Mesendoderm (in vitro differentiated cells): ENCODE results near the gene NDUFA9.
A peak's percentile ranks its signal among the peaks of the same experiment; 100 is the strongest.

Source experiments
- DNase-seq: peaks from one replicate; pipeline ENCODE4 v3.0.0; 2013
- H2AK5ac ChIP-seq: 2 replicates; pipeline ENCODE4 v1.6.1; 2013; ENCODE audit warnings: low read length, inconsistent platforms
- H2BK120ac ChIP-seq: 2 replicates; pipeline ENCODE4 v1.6.1; 2013; ENCODE audit warnings: low read depth, mild to moderate bottlenecking, low read length, moderate library complexity, mixed read lengths
- H2BK15ac ChIP-seq: replicated peaks from 2 replicates; pipeline ENCODE4 v1.6.1; 2013; ENCODE audit warnings: low read depth, mild to moderate bottlenecking, moderate library complexity
- H2BK5ac ChIP-seq: 2 replicates; pipeline ENCODE4 v1.6.1; 2013; ENCODE audit warnings: low read length, inconsistent platforms
- H3K18ac ChIP-seq: 2 replicates; pipeline ENCODE4 v1.6.1; 2013; ENCODE audit warnings: mild to moderate bottlenecking, low read length, mixed read lengths
- H3K23ac ChIP-seq: one replicate; pipeline ENCODE4 v1.6.1; 2013; ENCODE audit warnings: low read length
- H3K27ac ChIP-seq: 2 replicates; pipeline ENCODE4 v1.5.1; 2013; ENCODE audit warnings: low read depth, mild to moderate bottlenecking, inconsistent platforms, low read length, moderate library complexity
- H3K27me3 ChIP-seq: 2 replicates; pipeline ENCODE4 v1.6.1; 2013; ENCODE audit warnings: low read length, control low read depth, mild to moderate bottlenecking, inconsistent platforms; ENCODE audit not compliant: insufficient read depth, poor library complexity
- H3K36me3 ChIP-seq: 2 replicates; pipeline ENCODE4 v1.6.1; 2013; ENCODE audit warnings: low read length, inconsistent platforms; ENCODE audit not compliant: control insufficient read depth, insufficient read depth
- H3K4ac ChIP-seq: one replicate; pipeline ENCODE4 v1.6.1; 2013; ENCODE audit warnings: low read depth, mild to moderate bottlenecking, low read length, moderate library complexity
- H3K4me1 ChIP-seq: 2 replicates; pipeline ENCODE4 v1.6.1; 2013; ENCODE audit warnings: low read depth, low read length, inconsistent platforms; ENCODE audit not compliant: control insufficient read depth
- H3K4me2 ChIP-seq: 2 replicates; pipeline ENCODE4 v1.6.1; 2013; ENCODE audit warnings: low read length
- H3K4me3 ChIP-seq: 2 replicates; pipeline ENCODE4 v1.5.1; 2013; ENCODE audit warnings: mild to moderate bottlenecking, low read length
- H3K56ac ChIP-seq: one replicate; pipeline ENCODE4 v1.6.1; 2013; ENCODE audit warnings: low read length
- H3K79me1 ChIP-seq: 2 replicates; pipeline ENCODE4 v1.6.1; 2013; ENCODE audit warnings: low read length, inconsistent platforms
- H3K79me2 ChIP-seq: 2 replicates; pipeline ENCODE4 v1.6.1; 2013; ENCODE audit warnings: mild to moderate bottlenecking, low read length; ENCODE audit not compliant: control insufficient read depth, insufficient read depth
- H3K9ac ChIP-seq: 2 replicates; pipeline ENCODE4 v1.6.1; 2013; ENCODE audit warnings: low read length, inconsistent platforms
- H4K5ac ChIP-seq: one replicate; pipeline ENCODE4 v1.6.1; 2013; ENCODE audit warnings: low read length
- H4K8ac ChIP-seq: one replicate; pipeline ENCODE4 v1.6.1; 2013; ENCODE audit warnings: low read depth, mild to moderate bottlenecking, control low read depth, low read length, moderate library complexity
- WGBS: extraction: QIAGEN DNeasy Blood & Tissue Kit; methylation state at CpG from one replicate; pipeline ENCODE4 v1.1.7; 2013; ENCODE audit warnings: low lambda C conversion rate, missing lambda C conversion rate; ENCODE audit not compliant: insufficient coverage; ENCODE audit errors: extremely low coverage; 5-methylcytosine and 5-hydroxymethylcytosine counted together

NDUFA9 gene

DNA sequence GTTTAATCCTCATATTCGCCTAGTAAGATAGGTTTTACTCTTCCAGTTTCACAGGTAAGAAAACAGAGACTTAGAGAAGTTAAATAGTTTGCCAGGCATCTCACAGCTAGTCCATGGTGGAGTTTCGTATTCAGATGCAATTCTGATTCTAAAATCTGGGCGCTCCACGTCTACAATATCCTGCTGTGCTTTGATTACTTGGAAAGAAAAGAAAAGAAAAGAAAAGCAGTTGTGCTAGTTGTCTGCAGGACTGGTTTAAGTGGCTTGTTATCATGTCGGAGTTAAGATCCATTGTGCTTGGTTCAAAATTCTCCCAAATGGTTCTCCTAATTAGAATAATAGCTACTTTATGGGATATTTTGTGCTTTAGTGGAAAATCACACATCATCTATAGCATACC lies 18.7 kb upstream of the NDUFA9 start:
- H3K4me1 ChIP-seq = no peaks in the 10 kb centered on the region
- no peak overlapping the region for H2BK15ac ChIP-seq
- H3K4ac ChIP-seq = no peak overlapping the region
- WGBS = no CpG with 5 or more reads among the region's 5 CpGs
- H3K18ac ChIP-seq = no peak overlapping the region
- H4K5ac ChIP-seq = no peak overlapping the region
- no peak overlapping the region for H3K27ac ChIP-seq
- no peak overlapping the region for H2AK5ac ChIP-seq
- H3K79me1 ChIP-seq = no peaks in the 10 kb centered on the region
- no peak overlapping the region for H3K4me3 ChIP-seq
- no peak overlapping the region for H3K23ac ChIP-seq
- H3K36me3 ChIP-seq = no peaks in the 10 kb centered on the region
- H2BK5ac ChIP-seq = no peak overlapping the region
- H2BK120ac ChIP-seq = no peak overlapping the region
- no peak for DNase-seq
- H3K27me3 ChIP-seq = no peaks in the 10 kb centered on the region
- no peak overlapping the region for H3K56ac ChIP-seq
- H4K8ac ChIP-seq = no peak overlapping the region
- H3K79me2 ChIP-seq = no peaks in the 10 kb centered on the region
- no peak overlapping the region for H3K4me2 ChIP-seq
- H3K9ac ChIP-seq = no peak overlapping the region

DNA sequence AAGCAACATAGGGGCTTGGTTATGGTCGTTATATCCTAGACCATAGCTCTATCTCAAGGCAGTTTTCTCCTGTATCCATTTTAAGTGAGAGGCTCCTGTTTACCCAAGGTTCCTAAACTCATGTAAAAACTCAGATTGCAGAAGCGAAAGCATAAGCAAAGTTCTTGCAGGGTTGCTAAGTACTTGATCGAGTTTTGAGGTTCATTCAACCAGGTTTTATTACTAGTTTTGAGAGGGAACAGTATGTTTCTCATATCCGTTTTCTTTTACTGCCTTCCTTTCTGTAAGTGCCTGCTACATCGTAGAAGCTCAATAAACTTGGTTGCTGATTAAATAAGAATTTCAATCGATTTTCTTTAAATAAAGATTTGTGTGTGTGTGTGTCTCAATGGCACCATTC lies 5.2 kb upstream of the NDUFA9 start:
- WGBS = no CpG with 5 or more reads among the region's 6 CpGs

DNA sequence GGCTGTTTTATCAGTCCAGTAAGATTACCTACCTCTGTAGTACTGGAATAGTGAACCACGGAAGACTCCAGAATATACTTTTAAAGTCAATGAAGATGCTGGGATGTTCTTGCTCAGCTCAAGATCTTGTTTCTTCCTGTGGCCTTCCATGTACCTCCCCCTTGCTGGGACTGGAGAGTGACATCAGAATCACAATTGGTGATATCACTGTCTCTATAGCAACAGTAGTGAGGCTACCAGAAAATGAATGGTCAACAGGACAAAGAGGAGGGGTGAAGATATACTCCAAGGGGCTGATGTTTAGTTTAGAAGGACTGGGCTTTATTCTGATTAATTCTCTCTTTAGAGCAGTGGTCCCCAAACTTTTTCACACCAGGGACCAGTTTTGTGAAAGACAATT lies 3.9 kb upstream of the NDUFA9 start:
- no peak overlapping the region for H2BK120ac ChIP-seq
- H3K18ac ChIP-seq = no peak overlapping the region
- no peak overlapping the region for H4K5ac ChIP-seq
- no peak overlapping the region for H3K4ac ChIP-seq
- H3K4me1 ChIP-seq = peaks cover 4% of the 10 kb centered on the region
- no peak overlapping the region for H3K9ac ChIP-seq
- H3K79me1 ChIP-seq = no peaks in the 10 kb centered on the region
- no peak overlapping the region for H4K8ac ChIP-seq
- no peaks in the 10 kb centered on the region for H3K27me3 ChIP-seq
- no peak overlapping the region for H3K4me2 ChIP-seq
- H3K56ac ChIP-seq = no peak overlapping the region
- no peak overlapping the region for H2AK5ac ChIP-seq
- peak; percentile 43 for DNase-seq
- WGBS = no CpG with 5 or more reads among the region's 1 CpG
- no peak overlapping the region for H2BK15ac ChIP-seq
- no peaks in the 10 kb centered on the region for H3K36me3 ChIP-seq
- no peak overlapping the region for H3K4me3 ChIP-seq
- H3K79me2 ChIP-seq = peaks cover 3% of the 10 kb centered on the region
- no peak overlapping the region for H3K23ac ChIP-seq
- H2BK5ac ChIP-seq = no peak overlapping the region
- no peak overlapping the region for H3K27ac ChIP-seq

More for the DNA sequence above, 5.2 kb upstream of the NDUFA9 start:
- no peak overlapping the region for H3K23ac ChIP-seq
- H3K56ac ChIP-seq = no peak overlapping the region
- H3K79me1 ChIP-seq = no peaks in the 10 kb centered on the region
- DNase-seq = no peak
- H3K4me1 ChIP-seq = peaks cover 4% of the 10 kb centered on the region
- no peak overlapping the region for H2AK5ac ChIP-seq
- no peak overlapping the region for H4K8ac ChIP-seq
- no peak overlapping the region for H3K18ac ChIP-seq
- H2BK120ac ChIP-seq = no peak overlapping the region
- no peak overlapping the region for H3K4me2 ChIP-seq
- H2BK5ac ChIP-seq = no peak overlapping the region
- no peak overlapping the region for H2BK15ac ChIP-seq
- H3K4ac ChIP-seq = no peak overlapping the region
- H3K4me3 ChIP-seq = no peak overlapping the region
- H3K27me3 ChIP-seq = no peaks in the 10 kb centered on the region
- no peak overlapping the region for H3K27ac ChIP-seq
- no peaks in the 10 kb centered on the region for H3K36me3 ChIP-seq
- no peak overlapping the region for H3K9ac ChIP-seq
- H4K5ac ChIP-seq = no peak overlapping the region
- H3K79me2 ChIP-seq = no peaks in the 10 kb centered on the region

DNA sequence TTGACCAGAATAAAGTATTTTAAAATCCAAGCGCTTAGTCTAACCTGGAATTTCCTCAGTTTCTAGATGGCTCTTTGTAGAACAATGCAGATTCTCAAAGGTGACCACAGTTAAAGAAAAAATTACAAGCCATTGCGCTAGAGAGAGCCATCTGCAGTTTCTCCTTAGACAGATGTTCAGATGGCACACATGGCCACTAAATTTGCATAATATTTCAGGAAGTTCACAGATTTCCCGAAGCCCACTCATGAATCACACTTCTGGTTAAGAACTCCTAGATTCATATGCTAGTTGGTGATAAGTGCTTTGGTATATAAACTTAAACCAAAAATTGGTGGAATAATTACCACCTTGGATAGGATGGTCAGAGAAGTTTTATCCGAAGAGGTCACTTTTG lies 812 bp upstream of the NDUFA9 start:
- peak overlapping the region; percentile 75 for H3K9ac ChIP-seq
- WGBS = no CpG with 5 or more reads among the region's 4 CpGs
- peak overlapping the region; percentile 88 for H3K56ac ChIP-seq
- peak overlapping the region; percentile 72 for H3K18ac ChIP-seq
- H2BK15ac ChIP-seq = no peak overlapping the region
- no peaks in the 10 kb centered on the region for H3K36me3 ChIP-seq
- H2AK5ac ChIP-seq = no peak overlapping the region
- DNase-seq = no peak
- peaks cover 11% of the 10 kb centered on the region for H3K79me2 ChIP-seq
- H3K23ac ChIP-seq = no peak overlapping the region
- peaks cover 6% of the 10 kb centered on the region for H3K79me1 ChIP-seq
- peak overlapping the region; percentile 21 for H4K5ac ChIP-seq
- peaks cover 4% of the 10 kb centered on the region for H3K4me1 ChIP-seq
- no peak overlapping the region for H2BK5ac ChIP-seq
- H3K27ac ChIP-seq = no peak overlapping the region
- no peak overlapping the region for H2BK120ac ChIP-seq
- no peak overlapping the region for H3K4ac ChIP-seq
- H3K4me3 ChIP-seq = peak overlapping the region; percentile 76
- H3K4me2 ChIP-seq = peak overlapping the region; percentile 59
- peak overlapping the region; percentile 67 for H4K8ac ChIP-seq
- H3K27me3 ChIP-seq = no peaks in the 10 kb centered on the region

DNA sequence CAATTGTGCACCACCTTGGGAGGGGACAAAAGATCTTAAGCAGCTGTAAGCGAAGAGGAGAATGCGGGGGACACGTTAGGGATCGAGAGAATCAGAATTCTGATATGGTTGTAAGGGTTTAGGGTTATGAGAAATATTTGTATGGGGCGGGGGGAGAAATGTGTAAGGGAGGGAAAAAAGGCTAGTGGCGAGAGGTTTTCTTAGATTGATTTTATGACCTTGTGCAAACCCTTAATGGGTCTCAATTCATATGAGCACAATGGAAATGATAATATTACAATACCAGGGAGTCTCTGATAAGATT lies 396 bp downstream of the NDUFA9 start:
- Histone ChIP-seq H2AK5ac (no peak overlapping the region), H3K23ac (no peak overlapping the region), H3K18ac (no peak overlapping the region), H3K4me1 (peaks cover 4% of the 10 kb centered on the region), H2BK120ac (no peak overlapping the region), H3K27me3 (no peaks in the 10 kb centered on the region), H2BK15ac (no peak overlapping the region), H4K8ac (no peak overlapping the region), H2BK5ac (no peak overlapping the region), H3K56ac (peak overlapping the region; percentile 89), H3K9ac (peak overlapping the region; percentile 76), H3K4me2 (no peak overlapping the region), H3K36me3 (no peaks in the 10 kb centered on the region), H3K4ac (no peak overlapping the region), H3K79me2 (peaks cover 11% of the 10 kb centered on the region), H4K5ac (no peak overlapping the region), H3K4me3 (peak overlapping the region; percentile 76), H3K79me1 (peaks cover 6% of the 10 kb centered on the region), H3K27ac (no peak overlapping the region)
- no peak for DNase-seq
- WGBS = 100% methylated on average over 1 of the region's 6 CpGs

DNA sequence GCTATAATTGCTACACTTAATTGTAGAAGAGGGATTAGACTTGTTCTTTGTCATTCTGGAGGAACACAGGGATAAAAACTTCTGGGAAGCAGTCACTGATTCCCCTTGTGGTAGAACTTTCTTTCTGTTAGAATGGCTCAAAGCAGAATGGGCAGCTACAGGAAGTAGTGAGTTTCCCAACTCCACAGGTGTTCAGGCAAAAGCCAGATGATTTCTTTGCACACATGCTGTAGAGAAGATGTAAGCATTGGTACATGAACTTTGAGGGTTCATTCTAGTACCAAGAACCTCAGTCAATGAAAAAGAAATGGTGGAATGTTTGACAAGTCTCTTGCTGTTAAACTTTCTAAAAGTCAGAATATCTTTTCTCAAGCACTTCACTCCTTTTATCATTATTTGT lies 4.3 kb downstream of the NDUFA9 start:
- H3K27ac ChIP-seq = no peak overlapping the region
- H3K4me2 ChIP-seq = no peak overlapping the region
- no peak overlapping the region for H3K23ac ChIP-seq
- H2BK120ac ChIP-seq = no peak overlapping the region
- H3K27me3 ChIP-seq = no peaks in the 10 kb centered on the region
- no peak overlapping the region for H3K56ac ChIP-seq
- H3K36me3 ChIP-seq = peaks cover 6% of the 10 kb centered on the region
- no peak overlapping the region for H2BK5ac ChIP-seq
- no peak overlapping the region for H2BK15ac ChIP-seq
- no peak overlapping the region for H3K18ac ChIP-seq
- H3K9ac ChIP-seq = no peak overlapping the region
- H2AK5ac ChIP-seq = no peak overlapping the region
- peaks cover 6% of the 10 kb centered on the region for H3K79me1 ChIP-seq
- H4K5ac ChIP-seq = no peak overlapping the region
- H4K8ac ChIP-seq = no peak overlapping the region
- H3K4ac ChIP-seq = no peak overlapping the region
- peaks cover 11% of the 10 kb centered on the region for H3K79me2 ChIP-seq
- peaks cover under 1% of the 10 kb centered on the region for H3K4me1 ChIP-seq
- H3K4me3 ChIP-seq = no peak overlapping the region
- DNase-seq = peak; percentile 5
